Upper lobe of left lung (tissue), 4 donors: ENCODE results near the gene P3R3URF.

Experiments used
- CTCF ChIP-seq, 6 experiments: fragments of 450-650 bp in 4 of 6; fragments of 200-600 bp in 2 of 6; sonication (generic) in 2 of 6; IDR thresholded peaks; one replicate each; pipeline ENCODE4 v1.5.1; 2016 to 2019; ENCODE audit warnings: antibody characterized with exemption in 6 of 6
- POLR2A ChIP-seq, 4 donors: fragments of 450-650 bp; IDR thresholded peaks; one replicate each; pipeline ENCODE4 v1.5.1; 2016 to 2017; ENCODE audit warnings: antibody characterized with exemption in 4 of 4, mild to moderate bottlenecking in 2 of 4
- POLR2AphosphoS5 ChIP-seq, 2 donors: sonication (generic); formaldehyde crosslinking; IDR thresholded peaks; one replicate each; pipeline ENCODE4 v1.5.1; 2017; ENCODE audit warnings: antibody characterized with exemption in 2 of 2

GRCh38 chr1:46183079-46183847, 7.0 kb upstream of the P3R3URF start:
- no peak for TF ChIP-seq CTCF (IDR thresholded peaks at IDR 0.05)
- TF ChIP-seq POLR2A (IDR thresholded peaks at IDR 0.05) = peak in 1 of 4 donors; percentile 15
- TF ChIP-seq POLR2AphosphoS5 (IDR thresholded peaks at IDR 0.05) = no peak
